IPS-20b (cell line): ENCODE results near the gene TMEM167A.
A peak's percentile ranks its signal among the peaks of the same experiment; 100 is the strongest.

Experiments used
- H3K27ac ChIP-seq: one replicate; pipeline ENCODE4 v1.5.1; 2013; ENCODE audit warnings: low read length
- H3K27me3 ChIP-seq: 2 replicates; pipeline ENCODE4 v1.6.1; 2013; ENCODE audit warnings: mild to moderate bottlenecking, low read length, inconsistent platforms; ENCODE audit not compliant: insufficient read depth
- H3K36me3 ChIP-seq: 2 replicates; pipeline ENCODE4 v1.6.1; 2013; ENCODE audit warnings: low read depth, mild to moderate bottlenecking, inconsistent platforms, low read length, moderate library complexity; ENCODE audit not compliant: insufficient read depth
- H3K4me1 ChIP-seq: 2 replicates; pipeline ENCODE4 v1.6.1; 2013; ENCODE audit warnings: mild to moderate bottlenecking, control low read depth, inconsistent platforms, low read length, moderate library complexity; ENCODE audit not compliant: insufficient read depth
- H3K4me3 ChIP-seq: 2 replicates; pipeline ENCODE4 v1.5.1; 2013; ENCODE audit warnings: mild to moderate bottlenecking, low read length, inconsistent platforms
- H3K9ac ChIP-seq: 2 replicates; pipeline ENCODE4 v1.6.1; 2013; ENCODE audit warnings: low read depth, mild to moderate bottlenecking, inconsistent platforms, low read length, moderate library complexity
- H3K9me3 ChIP-seq: 2 replicates; pipeline ENCODE4 v1.6.1; 2013; ENCODE audit warnings: mild to moderate bottlenecking, low read depth, low read length, inconsistent platforms; ENCODE audit not compliant: insufficient read depth

TMEM167A gene

GRCh38 chr5:83076742-83077661, at the start of gene TMEM167A, which contains the start of gene XRCC4:
TMEM167A (minus strand) TSS chr5:83077394; CDS start chr5:83077323, 71 bp downstream.
XRCC4 (plus strand) TSS chr5:83077547; CDS start chr5:83104920, 27,373 bp downstream.
- Histone ChIP-seq H3K9me3 (no peaks in the 10 kb centered on the region), H3K4me1 (peaks cover 14% of the 10 kb centered on the region; the same call in 1 of the 2 replicates), H3K27me3 (no peaks in the 10 kb centered on the region), H3K27ac (peak within 1 kb of the TSS; percentile 92), H3K4me3 (peak within 1 kb of the TSS; percentile 95), H3K36me3 (peaks cover 22% of the 10 kb centered on the region), H3K9ac (peak within 1 kb of the TSS; percentile 96)

GRCh38 chr5:83126501-83126900, 49.3 kb upstream of the TMEM167A start:
- Histone ChIP-seq H3K27ac (no peak overlapping the region), H3K4me3 (no peak overlapping the region), H3K36me3 (no peaks in the 10 kb centered on the region), H3K9me3 (peaks cover 6% of the 10 kb centered on the region; the same call in 1 of the 2 replicates), H3K4me1 (no peaks in the 10 kb centered on the region), H3K27me3 (no peaks in the 10 kb centered on the region), H3K9ac (no peak overlapping the region)

- Histone ChIP-seq H3K36me3 (no peaks in the 10 kb centered on the region), H3K4me3 (no peak overlapping the region), H3K27ac (no peak overlapping the region), H3K27me3 (no peaks in the 10 kb centered on the region), H3K4me1 (no peaks in the 10 kb centered on the region), H3K9ac (no peak overlapping the region), H3K9me3 (peaks cover 6% of the 10 kb centered on the region; the same call in 1 of the 2 replicates)
Observed at GRCh38 chr5:83125560-83125959, 48.4 kb upstream of the TMEM167A start.

- Histone ChIP-seq H3K27ac (no peak overlapping the region), H3K27me3 (no peaks in the 10 kb centered on the region), H3K9me3 (peaks cover 6% of the 10 kb centered on the region; the same call in 1 of the 2 replicates), H3K36me3 (no peaks in the 10 kb centered on the region), H3K4me1 (no peaks in the 10 kb centered on the region), H3K4me3 (no peak overlapping the region), H3K9ac (no peak overlapping the region)
Observed at GRCh38 chr5:83124593-83124992, 47.4 kb upstream of the TMEM167A start.

GRCh38 chr5:83118976-83119375, 41.8 kb upstream of the TMEM167A start:
- Histone ChIP-seq H3K27me3 (no peaks in the 10 kb centered on the region), H3K27ac (no peak overlapping the region), H3K36me3 (no peaks in the 10 kb centered on the region; the same call in 1 of the 2 replicates), H3K9ac (no peak overlapping the region), H3K4me1 (no peaks in the 10 kb centered on the region), H3K4me3 (no peak overlapping the region), H3K9me3 (0 out of 2 replicates have a peak, but pooled peaks cover 4% of the 10 kb centered on the region)

- peaks cover 5% of the 10 kb centered on the region; the same call in 1 of the 2 replicates for H3K9me3 ChIP-seq
- no peak overlapping the region for H3K9ac ChIP-seq
- H3K27me3 ChIP-seq: no peaks in the 10 kb centered on the region
- H3K27ac ChIP-seq: no peak overlapping the region
- H3K36me3 ChIP-seq: no peaks in the 10 kb centered on the region; the same call in 1 of the 2 replicates
- no peak overlapping the region for H3K4me3 ChIP-seq
- no peaks in the 10 kb centered on the region for H3K4me1 ChIP-seq
Observed at GRCh38 chr5:83118471-83118870, 41.3 kb upstream of the TMEM167A start.

GRCh38 chr5:83115816-83116215, 38.6 kb upstream of the TMEM167A start:
- Histone ChIP-seq H3K36me3 (peaks cover 5% of the 10 kb centered on the region; the same call in 1 of the 2 replicates), H3K9ac (no peak overlapping the region), H3K4me3 (no peak overlapping the region), H3K4me1 (no peaks in the 10 kb centered on the region), H3K9me3 (peaks cover 9% of the 10 kb centered on the region; the same call in 1 of the 2 replicates), H3K27me3 (no peaks in the 10 kb centered on the region), H3K27ac (no peak overlapping the region)

GRCh38 chr5:83109380-83109779, 32.2 kb upstream of the TMEM167A start:
- Histone ChIP-seq H3K36me3 (peaks cover 5% of the 10 kb centered on the region; the same call in 1 of the 2 replicates), H3K9ac (no peak overlapping the region), H3K27me3 (no peaks in the 10 kb centered on the region), H3K4me1 (no peaks in the 10 kb centered on the region), H3K27ac (no peak overlapping the region), H3K9me3 (peaks cover 5% of the 10 kb centered on the region; the same call in 1 of the 2 replicates), H3K4me3 (no peak overlapping the region)

GRCh38 chr5:83107692-83108420, 30.7 kb upstream of the TMEM167A start:
- H3K4me3 ChIP-seq: no peak overlapping the region
- H3K27ac ChIP-seq: no peak overlapping the region
- no peaks in the 10 kb centered on the region for H3K27me3 ChIP-seq
- no peak overlapping the region for H3K9ac ChIP-seq
- H3K4me1 ChIP-seq: no peaks in the 10 kb centered on the region
- H3K9me3 ChIP-seq: no peaks in the 10 kb centered on the region
- no peaks in the 10 kb centered on the region for H3K36me3 ChIP-seq

- H3K4me1 ChIP-seq: peaks cover 5% of the 10 kb centered on the region; the same call in 1 of the 2 replicates
- H3K27me3 ChIP-seq: no peaks in the 10 kb centered on the region
- no peak overlapping the region for H3K9ac ChIP-seq
- H3K4me3 ChIP-seq: no peak overlapping the region
- no peaks in the 10 kb centered on the region for H3K9me3 ChIP-seq
- no peaks in the 10 kb centered on the region for H3K36me3 ChIP-seq
- H3K27ac ChIP-seq: no peak overlapping the region
Observed at GRCh38 chr5:83104021-83104420, 26.8 kb upstream of the TMEM167A start.

GRCh38 chr5:83102364-83102980, 25.3 kb upstream of the TMEM167A start:
- Histone ChIP-seq H3K9me3 (no peaks in the 10 kb centered on the region), H3K9ac (no peak overlapping the region), H3K27me3 (no peaks in the 10 kb centered on the region), H3K4me1 (peaks cover 10% of the 10 kb centered on the region; the same call in 1 of the 2 replicates), H3K4me3 (no peak overlapping the region), H3K27ac (no peak overlapping the region), H3K36me3 (no peaks in the 10 kb centered on the region)
